HEK293T (cell line): Measurements from ENCODE around the gene EDN1.

Source experiments
- FOXA1 ChIP-seq: fragments of 450-650 bp; IDR thresholded peaks from 2 replicates; pipeline ENCODE4 v1.6.1; 2016; ENCODE audit warnings: mild to moderate bottlenecking
- FOXK2 ChIP-seq: fragments of 450-650 bp; IDR thresholded peaks from 2 replicates; pipeline ENCODE4 v1.6.1; 2016; ENCODE audit warnings: mild to moderate bottlenecking
- SUZ12 ChIP-seq: fragments of 450-650 bp; IDR thresholded peaks from 2 replicates; pipeline ENCODE4 v1.6.1; 2016; ENCODE audit warnings: mild to moderate bottlenecking

GRCh38 chr6:12344961-12345693 is 55.0 kb downstream of the EDN1 start:
- TF ChIP-seq FOXA1 (no peak), FOXK2 (no peak), SUZ12 (no peak)
